Endothelial cell of umbilical vein (primary cell): Measurements from ENCODE around the gene MED26.

Experiments
- CTCF ChIP-seq, 2 donors: IDR thresholded peaks; 1 replicate in 1 of 2; 2 replicates in 1 of 2; pipeline ENCODE4 v1.5.1; 2011; ENCODE audit warnings: low read length in 2 of 2, mild to moderate bottlenecking in 2 of 2, moderate library complexity in 2 of 2, control low read depth in 1 of 2, inconsistent platforms in 1 of 2, low read depth in 1 of 2; ENCODE audit not compliant: insufficient read depth in 1 of 2; ENCODE audit errors: extremely low read depth in 1 of 2
- EZH2 ChIP-seq: IDR thresholded peaks from 2 replicates; pipeline ENCODE4 v1.6.1; 2012; ENCODE audit warnings: borderline replicate concordance, low read depth, mild to moderate bottlenecking, moderate library complexity, low read length, inconsistent platforms; ENCODE audit not compliant: severe bottlenecking

GRCh38 chr19:16571283-16571682, 56.7 kb downstream of the MED26 start:
- TF ChIP-seq CTCF (IDR thresholded peaks at IDR 0.05; ENCODE audit: extremely low read depth in 1 of 2, insufficient read depth in 1 of 2, low read depth in 1 of 2, low read length in 2 of 2) (no peak), EZH2 (no peak)
